PC-3 (cell line): ENCODE measurements around the gene PSMD2.

Experiments used
- CTCF ChIP-seq: fragments of 300-600 bp; sonication (generic); conservative IDR thresholded peaks from 2 replicates; pipeline ENCODE4 v1.5.1; 2017; ENCODE audit warnings: antibody characterized with exemption, low read depth, mild to moderate bottlenecking, low read length
- EZH2 ChIP-seq: fragments of 300-600 bp; sonication (generic); IDR thresholded peaks from one replicate; pipeline ENCODE4 v1.6.1; 2017; ENCODE audit warnings: antibody characterized with exemption, mild to moderate bottlenecking, low read length; ENCODE audit not compliant: unreplicated experiment
- EZH2phosphoT487 ChIP-seq: fragments of 300-600 bp; sonication (generic); IDR thresholded peaks from 2 replicates; pipeline ENCODE4 v1.6.1; 2018; ENCODE audit warnings: mild to moderate bottlenecking, antibody characterized with exemption, low read length, borderline replicate concordance

GRCh38 chr3:184344579-184345316 is 45.7 kb downstream of the PSMD2 start:
- TF ChIP-seq CTCF: no peak
- no peak for TF ChIP-seq EZH2
- TF ChIP-seq EZH2phosphoT487: no peak
